Measurements from ENCODE around the gene P2RX1.

Gene P2RX1

DNA sequence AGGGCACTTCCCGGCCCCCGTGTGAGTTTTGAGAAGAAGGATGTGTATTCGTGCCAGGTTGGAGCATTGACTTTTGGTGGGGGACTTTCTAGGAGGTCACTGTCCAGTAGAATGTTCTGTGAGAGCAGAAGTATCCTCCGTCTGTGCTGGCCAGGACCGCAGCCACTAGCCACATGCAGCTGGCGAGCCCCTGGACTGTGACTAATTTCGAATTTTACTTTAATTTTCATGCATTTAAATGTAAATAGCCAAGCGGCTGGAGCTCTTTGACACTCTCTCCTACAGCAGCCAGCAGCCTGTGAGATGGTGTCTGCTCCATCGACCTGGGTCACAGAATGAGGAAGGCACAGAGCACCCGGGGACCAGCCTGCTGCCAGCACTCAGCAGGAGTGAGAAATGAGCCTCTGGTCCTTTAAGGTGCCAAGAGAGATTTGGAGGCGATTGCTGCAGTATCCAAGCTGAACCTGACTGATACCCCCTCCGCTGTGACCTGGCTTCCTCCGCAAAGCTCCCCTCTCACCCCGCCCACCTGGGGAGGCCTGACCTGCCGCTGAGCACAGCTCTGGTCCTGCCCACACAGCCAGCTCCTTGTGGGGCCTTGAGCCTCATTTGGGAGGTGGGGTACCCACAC lies 40.2 kb upstream of the P2RX1 start:
- H3K4me3 ChIP-seq (ENCODE audit: low read depth, low read length): no peak overlapping the region
- TF ChIP-seq, protein P1, sequence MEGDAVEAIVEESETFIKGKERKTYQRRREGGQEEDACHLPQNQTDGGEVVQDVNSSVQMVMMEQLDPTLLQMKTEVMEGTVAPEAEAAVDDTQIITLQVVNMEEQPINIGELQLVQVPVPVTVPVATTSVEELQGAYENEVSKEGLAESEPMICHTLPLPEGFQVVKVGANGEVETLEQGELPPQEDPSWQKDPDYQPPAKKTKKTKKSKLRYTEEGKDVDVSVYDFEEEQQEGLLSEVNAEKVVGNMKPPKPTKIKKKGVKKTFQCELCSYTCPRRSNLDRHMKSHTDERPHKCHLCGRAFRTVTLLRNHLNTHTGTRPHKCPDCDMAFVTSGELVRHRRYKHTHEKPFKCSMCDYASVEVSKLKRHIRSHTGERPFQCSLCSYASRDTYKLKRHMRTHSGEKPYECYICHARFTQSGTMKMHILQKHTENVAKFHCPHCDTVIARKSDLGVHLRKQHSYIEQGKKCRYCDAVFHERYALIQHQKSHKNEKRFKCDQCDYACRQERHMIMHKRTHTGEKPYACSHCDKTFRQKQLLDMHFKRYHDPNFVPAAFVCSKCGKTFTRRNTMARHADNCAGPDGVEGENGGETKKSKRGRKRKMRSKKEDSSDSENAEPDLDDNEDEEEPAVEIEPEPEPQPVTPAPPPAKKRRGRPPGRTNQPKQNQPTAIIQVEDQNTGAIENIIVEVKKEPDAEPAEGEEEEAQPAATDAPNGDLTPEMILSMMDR (IDR thresholded peaks at IDR 0.05; ENCODE audit: low read depth, low read length): no peak

DNA sequence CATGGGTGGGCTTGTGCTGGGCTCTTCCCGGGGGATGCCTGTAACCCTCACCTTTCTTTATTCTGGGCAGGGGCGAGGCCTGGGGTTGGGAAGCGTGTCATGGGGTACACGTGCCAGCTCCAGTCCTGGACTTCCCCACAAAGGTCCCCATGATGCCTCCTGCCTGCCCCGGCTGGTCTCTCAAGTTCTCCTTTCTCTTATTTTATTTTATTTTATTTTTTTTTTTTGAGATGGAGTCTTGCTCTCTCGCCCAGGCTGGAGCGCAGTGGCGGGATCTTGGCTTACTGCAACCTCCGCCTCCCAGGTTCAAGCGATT lies 39.4 kb upstream of the P2RX1 start:
- TF ChIP-seq, protein P1 (IDR thresholded peaks at IDR 0.05; ENCODE audit: low read depth, low read length): no peak
- no peak overlapping the region for H3K4me3 ChIP-seq (ENCODE audit: low read depth, low read length)

DNA sequence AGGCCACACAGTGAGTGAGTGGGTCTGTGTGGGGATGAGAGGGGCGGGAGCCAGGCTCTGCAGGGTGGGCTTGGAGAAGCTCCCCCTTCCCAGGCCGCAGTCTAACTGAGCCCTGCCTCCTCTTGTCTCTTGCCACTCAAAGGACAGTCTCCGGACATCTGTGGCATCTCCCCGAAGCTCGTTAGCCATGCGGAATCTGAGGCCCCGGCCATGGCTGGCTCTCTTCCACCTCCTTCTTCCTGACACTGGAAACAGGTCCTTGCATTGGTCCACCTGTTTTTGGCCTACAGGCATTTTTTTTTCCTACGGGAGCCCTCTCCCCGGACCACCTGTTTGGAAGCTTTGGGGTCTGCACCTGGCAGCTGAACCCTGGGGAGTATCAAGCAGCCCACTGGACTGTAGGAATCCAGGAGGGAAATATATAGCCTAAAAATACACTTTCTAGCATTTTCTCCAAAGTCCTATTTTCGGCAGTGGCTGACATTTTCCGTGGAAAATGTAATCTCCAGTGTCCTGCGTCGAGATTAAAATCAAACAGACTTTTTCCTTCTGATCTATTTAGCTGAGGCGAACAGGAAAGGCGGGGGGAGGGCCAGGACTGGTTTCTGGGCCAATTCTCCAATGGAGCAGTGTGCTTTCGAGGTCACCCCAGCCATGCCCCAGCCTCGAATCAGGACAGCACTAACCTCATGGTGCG lies 38.9 kb upstream of the P2RX1 start:
- TF ChIP-seq, protein P1 (IDR thresholded peaks at IDR 0.05; ENCODE audit: low read depth, low read length): no peak
- H3K4me3 ChIP-seq (ENCODE audit: low read depth, low read length): no peak overlapping the region

DNA sequence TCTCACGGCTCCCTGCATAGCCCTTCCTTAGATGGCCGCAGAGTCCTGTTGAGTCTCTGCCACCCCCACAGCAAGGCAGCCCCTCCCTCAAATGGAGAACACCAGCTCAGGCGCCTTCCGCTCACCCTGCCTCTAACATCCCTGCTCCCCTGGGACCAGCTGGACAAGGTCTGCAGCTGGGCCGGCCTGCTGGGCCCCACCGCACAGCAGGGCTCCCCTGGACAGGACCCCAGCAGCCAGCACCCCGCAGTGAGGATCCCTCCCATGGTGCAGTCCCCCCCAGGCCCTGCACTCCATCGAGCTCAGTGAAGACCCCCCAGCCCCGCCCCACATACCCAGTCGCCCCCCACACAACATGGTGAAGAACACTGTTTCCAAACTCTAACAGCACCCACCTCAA lies 37.8 kb upstream of the P2RX1 start:
- TF ChIP-seq, protein P1 (IDR thresholded peaks at IDR 0.05; ENCODE audit: low read depth, low read length): no peak
- no peak overlapping the region for H3K4me3 ChIP-seq (ENCODE audit: low read depth, low read length)

DNA sequence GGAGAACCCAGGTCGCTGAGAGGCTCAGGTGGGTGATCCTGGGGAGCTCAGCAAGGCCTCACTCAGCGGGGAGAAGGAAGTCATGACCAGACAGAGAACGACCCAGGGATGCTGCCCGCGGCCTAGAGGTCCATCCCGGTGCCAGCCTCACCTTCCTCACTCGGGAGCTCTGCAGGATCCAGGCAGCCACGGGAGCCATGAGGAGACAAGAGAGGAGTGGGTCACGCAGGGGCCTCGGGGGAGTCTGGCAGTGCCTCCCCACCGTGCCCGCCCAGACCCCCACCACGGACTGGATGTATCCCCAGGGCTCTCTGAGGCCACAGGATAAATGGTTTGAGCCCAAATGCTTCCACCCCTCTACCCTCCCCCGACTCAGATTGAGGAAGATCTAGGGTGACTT lies 37.3 kb upstream of the P2RX1 start:
- no peak overlapping the region for H3K4me3 ChIP-seq (ENCODE audit: low read depth, low read length)
- TF ChIP-seq, protein P1 (IDR thresholded peaks at IDR 0.05; ENCODE audit: low read depth, low read length): no peak

DNA sequence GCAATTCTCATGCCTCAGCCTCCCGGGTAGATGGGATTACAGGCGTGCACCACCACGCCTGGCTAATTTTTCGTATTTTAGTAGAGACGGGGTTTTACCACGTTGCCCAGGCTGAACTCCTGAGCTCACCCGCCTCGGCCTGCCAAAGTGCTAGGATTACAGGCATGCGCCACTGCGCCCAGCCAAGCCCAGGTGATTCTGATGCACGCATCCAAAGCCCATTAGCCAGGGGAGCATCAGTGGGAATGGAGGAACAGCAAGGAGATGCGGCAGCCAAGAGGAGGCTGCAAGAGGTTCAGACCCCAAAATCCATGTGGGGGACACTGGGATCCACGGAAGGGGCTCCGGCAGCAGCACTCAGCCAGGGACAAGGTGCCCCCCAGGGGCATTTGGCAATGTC lies 35.9 kb upstream of the P2RX1 start:
- TF ChIP-seq, protein P1 (IDR thresholded peaks at IDR 0.05; ENCODE audit: low read depth, low read length): no peak
- no peak overlapping the region for H3K4me3 ChIP-seq (ENCODE audit: low read depth, low read length)

DNA sequence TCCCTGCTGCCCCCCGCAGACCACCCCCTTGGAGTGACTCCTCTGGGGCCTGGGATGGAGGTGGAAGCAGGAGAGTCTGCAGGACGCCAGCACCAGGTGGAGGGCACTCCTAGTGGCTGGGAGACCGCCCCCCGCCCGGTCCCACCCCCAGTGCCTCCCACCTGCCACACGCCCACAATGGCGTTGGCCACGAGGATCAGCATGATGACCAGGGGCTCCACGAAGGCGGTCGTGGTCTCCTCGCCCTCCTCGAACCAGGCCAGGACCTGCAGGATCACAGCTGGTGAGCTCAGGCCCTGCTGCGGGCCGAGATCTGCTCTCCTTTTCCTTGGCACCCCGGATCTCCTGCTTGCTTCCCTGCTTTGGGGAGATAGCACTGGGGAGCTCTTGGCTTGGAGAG lies 35.2 kb upstream of the P2RX1 start:
- TF ChIP-seq, protein P1 (IDR thresholded peaks at IDR 0.05; ENCODE audit: low read depth, low read length): no peak
- no peak overlapping the region for H3K4me3 ChIP-seq (ENCODE audit: low read depth, low read length)
